Thyroid gland (tissue), 4 donors: ENCODE measurements around the gene GRN.

ENCODE experiments used
- CTCF ChIP-seq, 6 experiments: fragments of 200-600 bp in 3 of 6; fragments of 450-650 bp in 3 of 6; sonication (generic) in 3 of 6; IDR thresholded peaks; one replicate each; pipeline ENCODE4 v1.5.1; 2016 to 2019; ENCODE audit warnings: antibody characterized with exemption in 6 of 6, mild to moderate bottlenecking in 2 of 6, inconsistent platforms in 1 of 6, moderate library complexity in 1 of 6
- POLR2A ChIP-seq, 2 donors: fragments of 450-650 bp; IDR thresholded peaks; one replicate each; pipeline ENCODE4 v1.6.1; 2017; ENCODE audit warnings: antibody characterized with exemption in 2 of 2, mild to moderate bottlenecking in 2 of 2, moderate library complexity in 1 of 2

GRCh38 chr17:44356241-44356640 lies 11.1 kb downstream of the GRN start:
- no peak for TF ChIP-seq CTCF (IDR thresholded peaks at IDR 0.05)
- TF ChIP-seq POLR2A (IDR thresholded peaks at IDR 0.05), result no peak
